Measurements from ENCODE around the gene KRR1.
A peak's percentile ranks its signal among the peaks of the same experiment; 100 is the strongest.
"Not testable (repeated sequence)": the region's sequence is repeated elsewhere in the genome, so short reads cannot be mapped to it uniquely, and the experiment has no call there.

KRR1 gene

DNA sequence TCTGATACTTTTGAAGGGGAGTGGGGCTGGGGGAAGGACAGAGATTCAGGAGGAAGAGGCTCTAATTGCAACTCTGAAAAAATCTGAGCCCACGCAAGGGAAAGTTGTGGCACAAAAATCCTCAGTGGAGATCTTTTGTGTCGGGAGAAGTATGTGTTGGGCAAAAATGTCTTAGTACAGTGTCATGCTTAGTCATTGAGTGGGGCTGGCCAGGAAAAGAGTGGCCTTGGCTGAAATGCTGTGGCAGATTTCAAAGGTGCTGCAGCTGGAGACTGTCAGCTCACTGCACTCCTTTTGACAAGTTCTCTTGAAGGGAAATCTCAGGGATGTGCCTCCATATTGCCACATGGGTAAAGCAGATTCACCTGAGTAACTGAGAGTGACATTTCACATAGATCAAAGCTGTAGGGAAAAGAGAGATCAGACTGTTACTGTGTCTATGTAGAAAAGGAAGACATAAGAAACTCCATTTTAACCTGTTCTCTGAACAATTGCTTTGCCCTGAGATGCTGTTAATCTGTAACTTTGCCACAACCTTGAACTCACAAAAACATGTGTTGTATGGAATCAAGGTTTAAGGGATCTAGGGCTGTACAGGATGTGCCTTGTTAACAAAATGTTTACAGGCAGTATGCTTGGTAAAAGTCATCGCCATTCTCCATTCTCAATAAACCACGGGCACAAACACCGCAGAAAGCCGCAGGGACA is 66.8 kb downstream of the KRR1 start:
- DNase-seq (ENCODE audit: low read depth): peak; percentile 25
- no peak overlapping the region for H3K4me3 ChIP-seq (ENCODE audit: low read depth, low read length)
- TF ChIP-seq, protein P1, sequence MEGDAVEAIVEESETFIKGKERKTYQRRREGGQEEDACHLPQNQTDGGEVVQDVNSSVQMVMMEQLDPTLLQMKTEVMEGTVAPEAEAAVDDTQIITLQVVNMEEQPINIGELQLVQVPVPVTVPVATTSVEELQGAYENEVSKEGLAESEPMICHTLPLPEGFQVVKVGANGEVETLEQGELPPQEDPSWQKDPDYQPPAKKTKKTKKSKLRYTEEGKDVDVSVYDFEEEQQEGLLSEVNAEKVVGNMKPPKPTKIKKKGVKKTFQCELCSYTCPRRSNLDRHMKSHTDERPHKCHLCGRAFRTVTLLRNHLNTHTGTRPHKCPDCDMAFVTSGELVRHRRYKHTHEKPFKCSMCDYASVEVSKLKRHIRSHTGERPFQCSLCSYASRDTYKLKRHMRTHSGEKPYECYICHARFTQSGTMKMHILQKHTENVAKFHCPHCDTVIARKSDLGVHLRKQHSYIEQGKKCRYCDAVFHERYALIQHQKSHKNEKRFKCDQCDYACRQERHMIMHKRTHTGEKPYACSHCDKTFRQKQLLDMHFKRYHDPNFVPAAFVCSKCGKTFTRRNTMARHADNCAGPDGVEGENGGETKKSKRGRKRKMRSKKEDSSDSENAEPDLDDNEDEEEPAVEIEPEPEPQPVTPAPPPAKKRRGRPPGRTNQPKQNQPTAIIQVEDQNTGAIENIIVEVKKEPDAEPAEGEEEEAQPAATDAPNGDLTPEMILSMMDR (conservative IDR thresholded peaks at IDR 0.05; ENCODE audit: low read depth, low read length): no peak

DNA sequence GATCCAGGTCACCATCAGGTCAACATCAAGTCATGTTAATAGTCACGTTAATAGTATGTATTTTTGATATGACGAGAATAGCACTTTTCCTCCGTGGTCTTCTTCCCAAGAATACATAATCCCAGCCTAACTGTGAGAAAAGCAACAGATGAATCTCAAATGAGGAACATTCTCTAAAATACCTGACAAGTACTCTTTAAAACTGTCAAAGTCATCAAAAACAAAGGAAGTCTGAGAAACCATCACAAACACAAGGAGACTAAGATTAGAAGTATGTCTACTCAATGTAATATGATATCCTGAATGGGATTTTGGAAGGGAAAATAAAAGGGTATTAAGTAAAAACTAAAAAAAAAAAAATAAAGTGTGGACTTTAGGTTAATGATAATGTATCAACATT is 67.7 kb downstream of the KRR1 start:
- TF ChIP-seq, protein P1 (conservative IDR thresholded peaks at IDR 0.05; ENCODE audit: low read depth, low read length): no peak
- DNase-seq (ENCODE audit: low read depth): no peak
- H3K4me3 ChIP-seq (ENCODE audit: low read depth, low read length): no peak overlapping the region

DNA sequence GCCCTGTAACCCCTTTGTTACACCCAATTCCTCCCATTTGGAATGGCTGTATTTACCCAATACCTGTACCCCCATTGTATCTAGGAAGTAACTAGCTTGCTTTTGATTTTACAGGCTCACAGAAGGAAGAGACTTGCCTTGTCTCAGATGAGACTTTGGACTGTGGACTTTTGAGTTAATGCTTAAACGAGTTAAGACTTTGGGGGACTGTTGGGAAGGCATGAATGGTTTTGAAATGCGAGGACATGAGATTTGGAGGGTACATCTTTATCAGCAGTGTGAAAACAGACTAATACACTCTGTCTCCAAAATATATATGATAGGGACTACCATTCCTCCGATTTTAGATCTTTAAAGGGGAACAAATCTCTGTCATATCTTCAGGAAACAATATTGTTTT is 69.0 kb downstream of the KRR1 start:
- H3K4me3 ChIP-seq (ENCODE audit: low read depth, low read length); DNase-seq (ENCODE audit: low read depth): not testable (repeated sequence)

DNA sequence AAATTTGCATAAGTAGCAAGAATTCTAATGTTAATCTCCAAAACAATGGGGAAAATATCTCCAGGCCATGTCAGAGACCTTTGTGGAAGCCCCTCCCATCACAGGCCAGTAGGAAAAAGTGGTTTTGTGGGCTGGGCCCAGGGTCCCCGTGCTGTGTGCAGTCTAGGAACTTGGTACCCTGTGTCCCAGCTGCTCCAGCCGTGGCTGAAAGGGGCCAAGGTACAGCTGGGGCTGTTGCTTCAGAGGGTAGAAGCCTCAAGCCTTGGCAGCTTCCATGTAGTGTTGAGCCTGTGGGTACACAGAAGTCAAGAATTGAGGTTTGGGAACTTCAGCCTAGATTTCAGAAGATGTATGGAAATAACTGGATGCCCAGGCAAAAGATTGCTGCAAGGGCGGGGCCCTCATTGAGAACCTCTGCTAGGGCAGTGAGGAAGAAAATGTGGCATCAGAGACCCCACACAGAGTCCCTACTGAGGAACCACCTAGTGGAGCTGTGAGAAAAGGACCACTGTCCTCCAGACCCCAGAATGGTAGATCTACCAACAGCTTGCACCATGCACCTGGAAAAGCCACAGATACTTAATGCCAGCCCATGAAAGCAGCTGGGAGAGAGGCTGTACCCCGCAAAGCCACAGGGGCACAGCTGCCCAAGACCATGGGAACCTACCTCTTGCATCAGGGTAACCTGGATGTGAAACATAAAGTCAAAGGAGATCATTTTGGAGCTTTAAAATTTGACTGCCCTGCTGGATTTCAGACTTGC is 69.5 kb downstream of the KRR1 start:
- H3K4me3 ChIP-seq (ENCODE audit: low read depth, low read length); DNase-seq (ENCODE audit: low read depth): not testable (repeated sequence)

All from choroid plexus epithelial cell (primary cell).